Measurements from ENCODE around the gene ARL2BP.

ARL2BP gene

GRCh38 chr16:57234707-57235092 lies 10.4 kb upstream of the ARL2BP start:
- peaks cover 50 to 71% of the 10 kb centered on the region in 2 donors for H3K36me3 ChIP-seq (ENCODE audit: control insufficient read depth in 1 of 2, insufficient read depth in 2 of 2, low read length in 2 of 2)
- H3K27ac ChIP-seq (ENCODE audit: low read depth, low read length): no peak overlapping the region
- no peaks in the 10 kb centered on the region for H3K4me1 ChIP-seq (ENCODE audit: control insufficient read depth in 1 of 2, insufficient read depth in 2 of 2, low read length in 2 of 2)
- no peaks in the 10 kb centered on the region for H3K27me3 ChIP-seq (ENCODE audit: control insufficient read depth in 1 of 2, insufficient read depth in 2 of 2, low read length in 2 of 2)
- no peak overlapping the region for H3K9ac ChIP-seq (ENCODE audit: low read depth in 1 of 2, low read length in 2 of 2)
- no peaks in the 10 kb centered on the region for H3K9me3 ChIP-seq (ENCODE audit: control insufficient read depth in 1 of 2, low read length in 2 of 2)
- H3K4me3 ChIP-seq (ENCODE audit: low read depth in 1 of 2, low read length in 2 of 2): no peak overlapping the region

- no peak overlapping the region for H3K27ac ChIP-seq (ENCODE audit: low read depth, low read length)
- H3K4me1 ChIP-seq (ENCODE audit: control insufficient read depth in 1 of 2, insufficient read depth in 2 of 2, low read length in 2 of 2): peaks cover 0 to 1% of the 10 kb centered on the region in 2 donors
- H3K9ac ChIP-seq (ENCODE audit: low read depth in 1 of 2, low read length in 2 of 2): no peak overlapping the region
- H3K9me3 ChIP-seq (ENCODE audit: control insufficient read depth in 1 of 2, low read length in 2 of 2): no peaks in the 10 kb centered on the region
- no peaks in the 10 kb centered on the region for H3K27me3 ChIP-seq (ENCODE audit: control insufficient read depth in 1 of 2, insufficient read depth in 2 of 2, low read length in 2 of 2)
- no peak overlapping the region for H3K4me3 ChIP-seq (ENCODE audit: low read depth in 1 of 2, low read length in 2 of 2)
- peaks cover 50 to 68% of the 10 kb centered on the region in 2 donors for H3K36me3 ChIP-seq (ENCODE audit: control insufficient read depth in 1 of 2, insufficient read depth in 2 of 2, low read length in 2 of 2)
Measured at GRCh38 chr16:57235128-57236021, 9.7 kb upstream of the ARL2BP start.

GRCh38 chr16:57236022-57236350 lies 9.1 kb upstream of the ARL2BP start:
- no peaks in the 10 kb centered on the region for H3K9me3 ChIP-seq (ENCODE audit: control insufficient read depth in 1 of 2, low read length in 2 of 2)
- no peak overlapping the region for H3K4me3 ChIP-seq (ENCODE audit: low read depth in 1 of 2, low read length in 2 of 2)
- H3K27me3 ChIP-seq (ENCODE audit: control insufficient read depth in 1 of 2, insufficient read depth in 2 of 2, low read length in 2 of 2): no peaks in the 10 kb centered on the region
- peaks cover 3 to 7% of the 10 kb centered on the region in 2 donors for H3K4me1 ChIP-seq (ENCODE audit: control insufficient read depth in 1 of 2, insufficient read depth in 2 of 2, low read length in 2 of 2)
- H3K9ac ChIP-seq (ENCODE audit: low read depth in 1 of 2, low read length in 2 of 2): no peak overlapping the region
- peaks cover 45 to 62% of the 10 kb centered on the region in 2 donors for H3K36me3 ChIP-seq (ENCODE audit: control insufficient read depth in 1 of 2, insufficient read depth in 2 of 2, low read length in 2 of 2)
- no peak overlapping the region for H3K27ac ChIP-seq (ENCODE audit: low read depth, low read length)

DNA sequence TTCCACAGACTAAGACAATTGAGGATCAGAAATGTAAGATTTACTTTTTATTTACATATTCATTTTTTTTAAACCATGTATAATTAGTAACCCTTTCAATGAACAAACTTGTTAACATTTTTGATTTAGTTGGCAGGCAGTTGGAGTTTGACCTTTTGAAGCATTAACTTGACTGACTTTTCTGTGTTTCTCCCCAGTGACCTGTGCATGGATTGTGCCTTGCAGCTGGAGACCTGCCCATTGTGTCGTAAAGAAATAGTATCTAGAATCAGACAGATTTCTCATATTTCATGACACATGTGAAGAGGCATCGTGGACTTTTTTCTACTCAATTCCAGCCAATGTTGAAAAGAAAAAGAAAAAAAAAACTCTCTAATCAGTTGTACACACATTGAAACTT lies 6.4 kb upstream of the ARL2BP start:
- peaks cover 29 to 40% of the 10 kb centered on the region in 2 donors for H3K36me3 ChIP-seq (ENCODE audit: control insufficient read depth in 1 of 2, insufficient read depth in 2 of 2, low read length in 2 of 2)
- H3K9me3 ChIP-seq (ENCODE audit: control insufficient read depth in 1 of 2, low read length in 2 of 2): no peaks in the 10 kb centered on the region
- no peak overlapping the region for H3K27ac ChIP-seq (ENCODE audit: low read depth, low read length)
- no peak overlapping the region for H3K4me3 ChIP-seq (ENCODE audit: low read depth in 1 of 2, low read length in 2 of 2)
- H3K9ac ChIP-seq (ENCODE audit: low read depth in 1 of 2, low read length in 2 of 2): no peak overlapping the region
- no peaks in the 10 kb centered on the region for H3K27me3 ChIP-seq (ENCODE audit: control insufficient read depth in 1 of 2, insufficient read depth in 2 of 2, low read length in 2 of 2)
- peaks cover 11 to 17% of the 10 kb centered on the region in 2 donors for H3K4me1 ChIP-seq (ENCODE audit: control insufficient read depth in 1 of 2, insufficient read depth in 2 of 2, low read length in 2 of 2)

DNA sequence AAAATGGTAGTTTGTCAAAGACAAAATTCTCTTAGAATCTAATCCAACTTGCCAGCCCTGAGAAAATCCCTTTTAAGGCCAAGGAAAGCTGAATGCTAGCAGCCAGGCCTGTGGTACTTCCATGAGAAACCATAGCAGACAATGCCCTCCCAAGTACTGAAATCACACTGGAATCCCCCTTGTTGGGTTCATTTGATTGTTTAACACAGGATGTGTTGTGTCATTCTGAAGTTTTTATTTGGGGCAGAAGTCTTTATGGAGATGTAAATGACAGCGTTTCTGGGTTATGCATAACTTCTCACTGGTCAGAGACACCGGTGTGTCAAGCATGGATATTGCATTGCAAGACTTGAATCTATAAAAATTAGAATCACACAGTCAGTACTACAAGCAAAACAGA lies 6.0 kb upstream of the ARL2BP start:
- Histone ChIP-seq H3K9ac (ENCODE audit: low read depth in 1 of 2, low read length in 2 of 2) (no peak overlapping the region), H3K27me3 (ENCODE audit: control insufficient read depth in 1 of 2, insufficient read depth in 2 of 2, low read length in 2 of 2) (no peaks in the 10 kb centered on the region), H3K9me3 (ENCODE audit: control insufficient read depth in 1 of 2, low read length in 2 of 2) (no peaks in the 10 kb centered on the region), H3K36me3 (ENCODE audit: control insufficient read depth in 1 of 2, insufficient read depth in 2 of 2, low read length in 2 of 2) (peaks cover 29 to 36% of the 10 kb centered on the region in 2 donors), H3K27ac (ENCODE audit: low read depth, low read length) (no peak overlapping the region), H3K4me1 (ENCODE audit: control insufficient read depth in 1 of 2, insufficient read depth in 2 of 2, low read length in 2 of 2) (peaks cover 11 to 18% of the 10 kb centered on the region in 2 donors), H3K4me3 (ENCODE audit: low read depth in 1 of 2, low read length in 2 of 2) (no peak overlapping the region)

- Histone ChIP-seq H3K9ac (ENCODE audit: low read depth in 1 of 2, low read length in 2 of 2) (no peak overlapping the region), H3K4me3 (ENCODE audit: low read depth in 1 of 2, low read length in 2 of 2) (no peak overlapping the region), H3K27ac (ENCODE audit: low read depth, low read length) (no peak overlapping the region), H3K9me3 (ENCODE audit: control insufficient read depth in 1 of 2, low read length in 2 of 2) (no peaks in the 10 kb centered on the region), H3K36me3 (ENCODE audit: control insufficient read depth in 1 of 2, insufficient read depth in 2 of 2, low read length in 2 of 2) (peaks cover 12 to 19% of the 10 kb centered on the region in 2 donors), H3K4me1 (ENCODE audit: control insufficient read depth in 1 of 2, insufficient read depth in 2 of 2, low read length in 2 of 2) (peaks cover 16 to 22% of the 10 kb centered on the region in 2 donors), H3K27me3 (ENCODE audit: control insufficient read depth in 1 of 2, insufficient read depth in 2 of 2, low read length in 2 of 2) (no peaks in the 10 kb centered on the region)
Measured at GRCh38 chr16:57240851-57241250, 4.2 kb upstream of the ARL2BP start.

DNA sequence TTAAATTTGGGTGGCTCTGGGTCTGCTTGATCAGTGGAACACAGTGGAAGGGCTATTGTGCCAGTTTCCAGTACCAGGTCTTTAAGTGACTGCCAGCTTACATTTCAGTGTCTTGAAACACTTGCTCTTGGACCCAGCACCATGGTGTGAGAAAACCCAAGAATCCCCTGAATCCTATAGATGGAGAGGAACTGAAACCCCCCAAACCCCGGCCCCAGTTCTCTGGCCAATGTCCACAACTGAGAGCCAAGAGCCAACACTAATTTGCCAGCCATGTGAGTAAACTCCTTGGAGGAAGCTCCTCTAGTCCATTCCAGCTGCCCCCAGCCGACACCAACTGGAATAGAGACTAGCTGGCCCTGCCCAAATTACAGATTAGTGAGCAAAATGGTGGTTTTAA lies 2.4 kb upstream of the ARL2BP start:
- Histone ChIP-seq H3K27me3 (ENCODE audit: control insufficient read depth in 1 of 2, insufficient read depth in 2 of 2, low read length in 2 of 2) (no peaks in the 10 kb centered on the region), H3K9ac (ENCODE audit: low read depth in 1 of 2, low read length in 2 of 2) (no peak overlapping the region), H3K9me3 (ENCODE audit: control insufficient read depth in 1 of 2, low read length in 2 of 2) (no peaks in the 10 kb centered on the region), H3K4me1 (ENCODE audit: control insufficient read depth in 1 of 2, insufficient read depth in 2 of 2, low read length in 2 of 2) (peaks cover 21 to 22% of the 10 kb centered on the region in 2 donors), H3K4me3 (ENCODE audit: low read depth in 1 of 2, low read length in 2 of 2) (no peak overlapping the region), H3K27ac (ENCODE audit: low read depth, low read length) (no peak overlapping the region), H3K36me3 (ENCODE audit: control insufficient read depth in 1 of 2, insufficient read depth in 2 of 2, low read length in 2 of 2) (peaks cover 9 to 18% of the 10 kb centered on the region in 2 donors)

- H3K36me3 ChIP-seq (ENCODE audit: control insufficient read depth in 1 of 2, insufficient read depth in 2 of 2, low read length in 2 of 2): peaks cover 4 to 20% of the 10 kb centered on the region in 2 donors
- H3K4me3 ChIP-seq (ENCODE audit: low read depth in 1 of 2, low read length in 2 of 2): peak overlapping the region; percentile 63 to 82
- no peaks in the 10 kb centered on the region for H3K27me3 ChIP-seq (ENCODE audit: control insufficient read depth in 1 of 2, insufficient read depth in 2 of 2, low read length in 2 of 2)
- peaks cover 21 to 22% of the 10 kb centered on the region in 2 donors for H3K4me1 ChIP-seq (ENCODE audit: control insufficient read depth in 1 of 2, insufficient read depth in 2 of 2, low read length in 2 of 2)
- peak overlapping the region; percentile 55 to 58 for H3K9ac ChIP-seq (ENCODE audit: low read depth in 1 of 2, low read length in 2 of 2)
- H3K27ac ChIP-seq (ENCODE audit: low read depth, low read length): peak overlapping the region; percentile 43
- H3K9me3 ChIP-seq (ENCODE audit: control insufficient read depth in 1 of 2, low read length in 2 of 2): no peaks in the 10 kb centered on the region
Measured at GRCh38 chr16:57244463-57244766, 644 bp upstream of the ARL2BP start.

DNA sequence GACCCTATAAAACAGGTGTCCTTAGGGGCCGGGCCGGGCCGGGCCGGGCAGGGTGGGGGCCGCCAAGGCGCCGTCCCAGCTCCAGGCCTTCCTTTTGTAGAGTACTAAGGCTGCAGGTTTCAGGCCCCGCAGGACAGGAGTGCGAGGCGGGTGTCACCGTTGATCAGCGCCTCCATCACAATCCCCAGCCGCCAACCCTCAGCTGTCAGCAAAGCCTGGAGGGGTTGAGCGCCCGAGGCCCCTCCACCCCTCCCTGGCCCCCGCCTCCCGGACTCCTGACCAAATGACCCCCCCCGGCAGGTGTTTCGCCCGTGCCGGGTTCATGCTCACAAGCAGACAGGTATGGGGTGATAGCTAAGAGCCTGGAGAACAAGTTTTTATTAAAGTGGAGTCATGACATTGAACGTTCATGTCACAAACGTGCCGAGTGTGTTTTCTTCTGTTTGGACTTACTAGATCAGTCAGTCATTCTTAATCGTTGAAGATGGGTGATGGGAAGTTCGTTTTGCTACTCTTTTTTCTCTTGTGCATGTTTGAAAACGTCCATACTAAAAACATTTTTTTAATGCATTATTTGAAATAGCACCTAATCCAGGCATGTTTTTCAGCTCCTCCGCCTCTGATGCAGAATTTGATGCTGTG lies 534 bp downstream of the ARL2BP start:
- H3K36me3 ChIP-seq (ENCODE audit: control insufficient read depth in 1 of 2, insufficient read depth in 2 of 2, low read length in 2 of 2): peaks cover 7 to 27% of the 10 kb centered on the region in 2 donors
- H3K27me3 ChIP-seq (ENCODE audit: control insufficient read depth in 1 of 2, insufficient read depth in 2 of 2, low read length in 2 of 2): no peaks in the 10 kb centered on the region
- H3K9me3 ChIP-seq (ENCODE audit: control insufficient read depth in 1 of 2, low read length in 2 of 2): no peaks in the 10 kb centered on the region
- peak overlapping the region; percentile 63 to 78 for H3K4me3 ChIP-seq (ENCODE audit: low read depth in 1 of 2, low read length in 2 of 2)
- peak overlapping the region; percentile 89 for H3K27ac ChIP-seq (ENCODE audit: low read depth, low read length)
- peak overlapping the region; percentile 70 to 76 for H3K9ac ChIP-seq (ENCODE audit: low read depth in 1 of 2, low read length in 2 of 2)
- H3K4me1 ChIP-seq (ENCODE audit: control insufficient read depth in 1 of 2, insufficient read depth in 2 of 2, low read length in 2 of 2): peaks cover 18 to 21% of the 10 kb centered on the region in 2 donors

GRCh38 chr16:57251352-57251751 lies 6.3 kb downstream of the ARL2BP start:
- H3K36me3 ChIP-seq (ENCODE audit: control insufficient read depth in 1 of 2, insufficient read depth in 2 of 2, low read length in 2 of 2): peaks cover 22 to 72% of the 10 kb centered on the region in 2 donors
- H3K9me3 ChIP-seq (ENCODE audit: control insufficient read depth in 1 of 2, low read length in 2 of 2): no peaks in the 10 kb centered on the region
- H3K4me1 ChIP-seq (ENCODE audit: control insufficient read depth in 1 of 2, insufficient read depth in 2 of 2, low read length in 2 of 2): no peaks in the 10 kb centered on the region
- no peaks in the 10 kb centered on the region for H3K27me3 ChIP-seq (ENCODE audit: control insufficient read depth in 1 of 2, insufficient read depth in 2 of 2, low read length in 2 of 2)
- H3K9ac ChIP-seq (ENCODE audit: low read depth in 1 of 2, low read length in 2 of 2): no peak overlapping the region
- no peak overlapping the region for H3K27ac ChIP-seq (ENCODE audit: low read depth, low read length)
- H3K4me3 ChIP-seq (ENCODE audit: low read depth in 1 of 2, low read length in 2 of 2): no peak overlapping the region

Measured in duodenal mucosa (tissue), 2 donors.